SK-N-SH treated with all-trans-retinoic acid at 6 μM for 48 hours (cell line): ENCODE results near the gene GDF11.
A peak's percentile ranks its signal among the peaks of the same experiment; 100 is the strongest.

Source experiments
- ATAC-seq: fragments of 200-7000 bp; cut with Tn5 transposase; 3 replicates; pipeline ENCODE4 v1.9.1; 2020; ENCODE audit warnings: mild to moderate bottlenecking, moderate library complexity
- ARNTL ChIP-seq: fragments of 450-650 bp; formaldehyde crosslinking; IDR thresholded peaks from 2 replicates; pipeline ENCODE4 v1.5.0; 2020; ENCODE audit warnings: low read depth, mild to moderate bottlenecking, moderate library complexity, borderline replicate concordance
- BACH2 ChIP-seq: fragments of 250-450 bp; sonication (Bioruptor Pico); IDR thresholded peaks from 2 replicates; pipeline ENCODE4 v1.9.0; 2021; ENCODE audit warnings: mild to moderate bottlenecking, borderline replicate concordance
- CSDC2 ChIP-seq: fragments of 250-450 bp; sonication (Bioruptor Pico); IDR thresholded peaks from 2 replicates; pipeline ENCODE4 v1.5.0; 2020; ENCODE audit warnings: mild to moderate bottlenecking, moderate library complexity
- ESRRG ChIP-seq: fragments of 250-450 bp; sonication (Bioruptor Pico); IDR thresholded peaks from 2 replicates; pipeline ENCODE4 v1.6.1; 2021; ENCODE audit warnings: mild to moderate bottlenecking
- GLIS3 ChIP-seq: fragments of 250-450 bp; sonication (Bioruptor Pico); IDR thresholded peaks from 2 replicates; pipeline ENCODE4 v1.5.0; 2020; ENCODE audit warnings: mild to moderate bottlenecking, moderate library complexity
- ISL1 ChIP-seq: fragments of 250-450 bp; sonication (Bioruptor Pico); IDR thresholded peaks from 2 replicates; pipeline ENCODE4 v2.1.2; 2022; ENCODE audit warnings: mild to moderate bottlenecking, moderate library complexity
- OSR1 ChIP-seq: fragments of 250-450 bp; sonication (Bioruptor Pico); IDR thresholded peaks from 2 replicates; pipeline ENCODE4 v1.8.0; 2022; ENCODE audit warnings: moderate library complexity, mild to moderate bottlenecking, inconsistent platforms
- PPARA ChIP-seq: fragments of 250-450 bp; sonication (Bioruptor Pico); IDR thresholded peaks from 2 replicates; pipeline ENCODE4 v1.5.0; 2020; ENCODE audit warnings: mild to moderate bottlenecking, borderline replicate concordance
- RARB ChIP-seq: fragments of 250-450 bp; sonication (Bioruptor Pico); IDR thresholded peaks from 2 replicates; pipeline ENCODE4 v1.8.0; 2021; ENCODE audit warnings: mild to moderate bottlenecking, moderate library complexity
- SNAI2 ChIP-seq: fragments of 250-450 bp; sonication (Bioruptor Pico); IDR thresholded peaks from 2 replicates; pipeline ENCODE4 v1.5.0; 2020; ENCODE audit warnings: mild to moderate bottlenecking, moderate library complexity
- TCF4 ChIP-seq: fragments of 250-450 bp; sonication (Bioruptor Pico); IDR thresholded peaks from 2 replicates; pipeline ENCODE4 v1.8.0; 2021; ENCODE audit warnings: mild to moderate bottlenecking, moderate library complexity, borderline replicate concordance
- TOX ChIP-seq: fragments of 250-450 bp; sonication (Bioruptor Pico); IDR thresholded peaks from 2 replicates; pipeline ENCODE4 v1.8.0; 2021; ENCODE audit warnings: mild to moderate bottlenecking, moderate library complexity, borderline replicate concordance
- ZC3H10 ChIP-seq: fragments of 250-450 bp; sonication (Bioruptor Pico); IDR thresholded peaks from 2 replicates; pipeline ENCODE4 v1.5.1; 2021; ENCODE audit warnings: mild to moderate bottlenecking, moderate library complexity
- ZFP3 ChIP-seq: fragments of 250-450 bp; sonication (Bioruptor Pico); IDR thresholded peaks from 2 replicates; pipeline ENCODE4 v1.5.0; 2020; ENCODE audit warnings: mild to moderate bottlenecking, moderate library complexity
- ZFP30 ChIP-seq: fragments of 450-650 bp; formaldehyde crosslinking; IDR thresholded peaks from 2 replicates; pipeline ENCODE4 v1.5.0; 2022; ENCODE audit warnings: mild to moderate bottlenecking, moderate library complexity
- ZNF565 ChIP-seq: fragments of 450-650 bp; formaldehyde crosslinking; conservative IDR thresholded peaks from 2 replicates; pipeline ENCODE4 v1.5.0; 2020; ENCODE audit warnings: low read depth, mild to moderate bottlenecking, moderate library complexity
- ZNF70 ChIP-seq: fragments of 450-650 bp; formaldehyde crosslinking; IDR thresholded peaks from 2 replicates; pipeline ENCODE4 v1.5.0; 2020; ENCODE audit warnings: mild to moderate bottlenecking, moderate library complexity
- TF ChIP-seq, protein P1 (sequence below): fragments of 250-450 bp; sonication (Bioruptor Pico); IDR thresholded peaks from 2 replicates; pipeline ENCODE4 v1.8.0; 2020; ENCODE audit warnings: mild to moderate bottlenecking, moderate library complexity, borderline replicate concordance
- TF ChIP-seq, protein P2 (sequence below): fragments of 250-450 bp; sonication (Bioruptor Pico); IDR thresholded peaks from 2 replicates; pipeline ENCODE4 v1.5.0; 2020; ENCODE audit warnings: mild to moderate bottlenecking, moderate library complexity
- TF ChIP-seq, protein P3 (sequence below): fragments of 250-450 bp; sonication (Bioruptor Pico); IDR thresholded peaks from 2 replicates; pipeline ENCODE4 v1.5.1; 2021; ENCODE audit warnings: mild to moderate bottlenecking, moderate library complexity
- TF ChIP-seq, protein P4 (sequence below): fragments of 250-450 bp; sonication (Bioruptor Pico); IDR thresholded peaks from 2 replicates; pipeline ENCODE4 v1.8.0; 2021; ENCODE audit warnings: low read depth, mild to moderate bottlenecking, moderate library complexity, borderline replicate concordance

Gene GDF11

DNA sequence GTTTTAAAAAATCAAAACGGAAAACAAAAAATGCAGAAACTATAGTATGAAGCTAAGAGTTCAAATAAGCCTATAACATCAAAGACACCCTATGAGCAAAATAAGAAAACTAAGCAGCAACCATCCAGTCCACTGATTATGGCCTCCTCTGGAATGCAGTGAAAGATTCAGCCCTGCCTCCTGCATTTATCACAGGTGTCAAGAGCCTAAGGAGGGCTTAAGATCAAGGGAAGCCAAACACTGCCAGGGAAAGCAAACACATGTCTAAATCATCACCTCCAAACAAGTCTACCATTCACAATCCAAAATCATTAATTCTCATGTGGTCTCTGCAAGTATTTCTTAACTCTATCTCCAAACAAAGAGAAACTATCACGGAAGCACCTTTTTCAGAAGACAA lies 46.2 kb downstream of the GDF11 start:
- ATAC-seq = no peak
- TF ChIP-seq GLIS3 (no peak), ESRRG (CRISPR knock-in tag) (no peak)

DNA sequence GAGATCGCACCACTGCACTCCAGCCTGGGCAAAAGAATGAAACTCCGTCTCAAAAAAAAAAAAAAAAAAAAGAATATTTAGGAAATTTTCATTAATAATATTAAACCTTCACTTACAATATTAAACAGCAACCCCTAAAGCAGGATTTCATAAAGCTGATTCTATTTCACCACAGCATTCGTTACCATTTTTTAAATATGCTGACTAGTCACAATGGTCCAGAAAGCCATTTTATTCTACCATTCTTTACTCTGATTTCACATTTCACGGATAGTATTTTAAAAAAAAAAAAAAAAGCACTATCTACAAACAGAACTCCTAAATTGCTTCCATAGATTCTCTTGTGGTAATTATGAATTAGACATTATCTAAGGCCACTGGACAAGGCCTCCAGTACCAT lies 47.0 kb downstream of the GDF11 start:
- no peak for ATAC-seq
- TF ChIP-seq PPARA (no peak), ZNF565 (no peak), GLIS3 (no peak), ARNTL (CRISPR knock-in tag) (no peak), ZFP3 (CRISPR knock-in tag) (no peak), ZFP30 (CRISPR knock-in tag) (no peak), BACH2 (CRISPR knock-in tag) (no peak), RARB (CRISPR knock-in tag) (no peak), TCF4 (CRISPR knock-in tag) (no peak), ZC3H10 (CRISPR knock-in tag) (no peak), OSR1 (CRISPR knock-in tag) (no peak), ZNF70 (no peak), SNAI2 (CRISPR knock-in tag) (no peak), ESRRG (CRISPR knock-in tag) (no peak), ISL1 (no peak)
- TF ChIP-seq, protein P1, sequence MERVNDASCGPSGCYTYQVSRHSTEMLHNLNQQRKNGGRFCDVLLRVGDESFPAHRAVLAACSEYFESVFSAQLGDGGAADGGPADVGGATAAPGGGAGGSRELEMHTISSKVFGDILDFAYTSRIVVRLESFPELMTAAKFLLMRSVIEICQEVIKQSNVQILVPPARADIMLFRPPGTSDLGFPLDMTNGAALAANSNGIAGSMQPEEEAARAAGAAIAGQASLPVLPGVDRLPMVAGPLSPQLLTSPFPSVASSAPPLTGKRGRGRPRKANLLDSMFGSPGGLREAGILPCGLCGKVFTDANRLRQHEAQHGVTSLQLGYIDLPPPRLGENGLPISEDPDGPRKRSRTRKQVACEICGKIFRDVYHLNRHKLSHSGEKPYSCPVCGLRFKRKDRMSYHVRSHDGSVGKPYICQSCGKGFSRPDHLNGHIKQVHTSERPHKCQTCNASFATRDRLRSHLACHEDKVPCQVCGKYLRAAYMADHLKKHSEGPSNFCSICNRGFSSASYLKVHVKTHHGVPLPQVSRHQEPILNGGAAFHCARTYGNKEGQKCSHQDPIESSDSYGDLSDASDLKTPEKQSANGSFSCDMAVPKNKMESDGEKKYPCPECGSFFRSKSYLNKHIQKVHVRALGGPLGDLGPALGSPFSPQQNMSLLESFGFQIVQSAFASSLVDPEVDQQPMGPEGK = no peak
- TF ChIP-seq, protein P2, sequence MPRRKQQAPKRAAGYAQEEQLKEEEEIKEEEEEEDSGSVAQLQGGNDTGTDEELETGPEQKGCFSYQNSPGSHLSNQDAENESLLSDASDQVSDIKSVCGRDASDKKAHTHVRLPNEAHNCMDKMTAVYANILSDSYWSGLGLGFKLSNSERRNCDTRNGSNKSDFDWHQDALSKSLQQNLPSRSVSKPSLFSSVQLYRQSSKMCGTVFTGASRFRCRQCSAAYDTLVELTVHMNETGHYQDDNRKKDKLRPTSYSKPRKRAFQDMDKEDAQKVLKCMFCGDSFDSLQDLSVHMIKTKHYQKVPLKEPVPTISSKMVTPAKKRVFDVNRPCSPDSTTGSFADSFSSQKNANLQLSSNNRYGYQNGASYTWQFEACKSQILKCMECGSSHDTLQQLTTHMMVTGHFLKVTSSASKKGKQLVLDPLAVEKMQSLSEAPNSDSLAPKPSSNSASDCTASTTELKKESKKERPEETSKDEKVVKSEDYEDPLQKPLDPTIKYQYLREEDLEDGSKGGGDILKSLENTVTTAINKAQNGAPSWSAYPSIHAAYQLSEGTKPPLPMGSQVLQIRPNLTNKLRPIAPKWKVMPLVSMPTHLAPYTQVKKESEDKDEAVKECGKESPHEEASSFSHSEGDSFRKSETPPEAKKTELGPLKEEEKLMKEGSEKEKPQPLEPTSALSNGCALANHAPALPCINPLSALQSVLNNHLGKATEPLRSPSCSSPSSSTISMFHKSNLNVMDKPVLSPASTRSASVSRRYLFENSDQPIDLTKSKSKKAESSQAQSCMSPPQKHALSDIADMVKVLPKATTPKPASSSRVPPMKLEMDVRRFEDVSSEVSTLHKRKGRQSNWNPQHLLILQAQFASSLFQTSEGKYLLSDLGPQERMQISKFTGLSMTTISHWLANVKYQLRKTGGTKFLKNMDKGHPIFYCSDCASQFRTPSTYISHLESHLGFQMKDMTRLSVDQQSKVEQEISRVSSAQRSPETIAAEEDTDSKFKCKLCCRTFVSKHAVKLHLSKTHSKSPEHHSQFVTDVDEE = no peak
- TF ChIP-seq, protein P3, sequence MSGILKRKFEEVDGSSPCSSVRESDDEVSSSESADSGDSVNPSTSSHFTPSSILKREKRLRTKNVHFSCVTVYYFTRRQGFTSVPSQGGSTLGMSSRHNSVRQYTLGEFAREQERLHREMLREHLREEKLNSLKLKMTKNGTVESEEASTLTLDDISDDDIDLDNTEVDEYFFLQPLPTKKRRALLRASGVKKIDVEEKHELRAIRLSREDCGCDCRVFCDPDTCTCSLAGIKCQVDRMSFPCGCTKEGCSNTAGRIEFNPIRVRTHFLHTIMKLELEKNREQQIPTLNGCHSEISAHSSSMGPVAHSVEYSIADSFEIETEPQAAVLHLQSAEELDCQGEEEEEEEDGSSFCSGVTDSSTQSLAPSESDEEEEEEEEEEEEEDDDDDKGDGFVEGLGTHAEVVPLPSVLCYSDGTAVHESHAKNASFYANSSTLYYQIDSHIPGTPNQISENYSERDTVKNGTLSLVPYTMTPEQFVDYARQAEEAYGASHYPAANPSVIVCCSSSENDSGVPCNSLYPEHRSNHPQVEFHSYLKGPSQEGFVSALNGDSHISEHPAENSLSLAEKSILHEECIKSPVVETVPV (CRISPR knock-in tag) = no peak
- TF ChIP-seq, protein P4, sequence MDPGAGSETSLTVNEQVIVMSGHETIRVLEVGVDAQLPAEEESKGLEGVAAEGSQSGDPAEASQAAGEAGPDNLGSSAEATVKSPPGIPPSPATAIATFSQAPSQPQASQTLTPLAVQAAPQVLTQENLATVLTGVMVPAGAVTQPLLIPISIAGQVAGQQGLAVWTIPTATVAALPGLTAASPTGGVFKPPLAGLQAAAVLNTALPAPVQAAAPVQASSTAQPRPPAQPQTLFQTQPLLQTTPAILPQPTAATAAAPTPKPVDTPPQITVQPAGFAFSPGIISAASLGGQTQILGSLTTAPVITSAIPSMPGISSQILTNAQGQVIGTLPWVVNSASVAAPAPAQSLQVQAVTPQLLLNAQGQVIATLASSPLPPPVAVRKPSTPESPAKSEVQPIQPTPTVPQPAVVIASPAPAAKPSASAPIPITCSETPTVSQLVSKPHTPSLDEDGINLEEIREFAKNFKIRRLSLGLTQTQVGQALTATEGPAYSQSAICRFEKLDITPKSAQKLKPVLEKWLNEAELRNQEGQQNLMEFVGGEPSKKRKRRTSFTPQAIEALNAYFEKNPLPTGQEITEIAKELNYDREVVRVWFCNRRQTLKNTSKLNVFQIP = no peak
- TF ChIP-seq, all 23 proteins: peak for 0

DNA sequence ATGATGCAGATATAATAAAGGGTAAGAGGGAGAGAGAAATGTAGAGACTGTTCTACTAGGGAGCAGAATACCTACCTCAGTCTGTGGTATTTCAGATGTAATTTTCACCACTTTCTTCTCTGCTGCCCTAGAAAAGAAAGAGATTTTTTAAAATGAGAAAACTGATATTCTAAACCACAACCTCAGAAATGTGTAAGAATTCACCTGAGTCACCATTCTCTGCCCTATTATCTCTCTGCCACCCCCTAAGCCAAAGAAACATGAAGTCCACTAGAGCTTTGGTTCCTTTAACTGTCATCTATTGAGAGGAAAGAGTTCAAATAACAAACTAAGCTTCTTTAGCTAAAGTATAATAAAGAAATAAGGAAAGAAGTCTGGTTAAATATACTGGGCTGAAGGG lies 53.0 kb downstream of the GDF11 start:
- TF ChIP-seq ZC3H10 (CRISPR knock-in tag) (no peak), ZFP30 (CRISPR knock-in tag) (no peak), ISL1 (no peak)
- ATAC-seq = no peak

DNA sequence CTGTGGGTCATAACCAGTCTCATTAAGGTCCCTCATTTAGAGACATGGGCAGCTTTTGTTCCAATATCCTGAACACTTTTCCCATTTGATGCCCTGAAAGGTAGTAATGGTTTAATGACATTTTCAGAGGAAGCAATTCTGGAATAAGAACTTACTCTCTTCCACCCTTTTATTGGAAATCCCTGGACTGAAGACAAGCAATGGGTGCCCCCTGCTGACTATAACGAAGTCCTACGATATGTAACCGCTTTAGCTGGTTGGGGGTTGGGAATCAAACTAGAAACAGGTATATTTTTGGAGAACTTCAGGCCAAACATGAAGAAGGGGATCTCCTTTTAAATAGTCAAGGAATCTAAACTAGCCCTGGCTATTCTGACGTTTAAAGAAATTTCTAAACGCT lies 54.1 kb downstream of the GDF11 start:
- peak; percentile 81 for ATAC-seq
- no peak for TF ChIP-seq PPARA
- TF ChIP-seq, protein P2 = no peak
- no peak for TF ChIP-seq ZNF70
- TF ChIP-seq CSDC2 (CRISPR knock-in tag) = no peak
- TF ChIP-seq RARB (CRISPR knock-in tag) = no peak
- no peak for TF ChIP-seq ZNF565
- no peak for TF ChIP-seq ZFP30 (CRISPR knock-in tag)
- no peak for TF ChIP-seq ZFP3 (CRISPR knock-in tag)
- TF ChIP-seq, protein P4 = no peak
- no peak for TF ChIP-seq TOX (CRISPR knock-in tag)
- no peak for TF ChIP-seq ESRRG (CRISPR knock-in tag)
